Psoas muscle (tissue), 8 donors: ENCODE results near the gene SOX8. TPM values are rescaled to one million over a fixed set of nuclear protein-coding genes. Genes with fewer than 3 reads are reported as not detected.

Experiments
- ATAC-seq, 4 donors: fragments of 200-7000 bp; cut with Tn5 transposase; one replicate each; pipeline ENCODE4 v1.9.1; 2020; ENCODE audit warnings: moderate library complexity in 3 of 4, mild to moderate bottlenecking in 2 of 4
- DNase-seq, 2 donors: peaks; one replicate each; pipeline ENCODE4 v3.0.0-alpha.2; 2020
- H3K27ac ChIP-seq: fragments of 200-600 bp; one replicate; pipeline ENCODE4 v1.8.0; 2022
- H3K27me3 ChIP-seq, 3 donors: fragments of 200-600 bp in 1 of 3; one replicate each; pipeline versions ENCODE4 v1.6.1 to v1.8.0; 2013 to 2022; ENCODE audit warnings: low read length in 2 of 3, mild to moderate bottlenecking in 2 of 3, moderate library complexity in 1 of 3; ENCODE audit not compliant: insufficient read depth in 3 of 3
- H3K36me3 ChIP-seq, 2 donors: fragments of 200-600 bp in 1 of 2; one replicate each; pipeline versions ENCODE4 v1.6.1 to v1.8.0; 2013 to 2022; ENCODE audit warnings: low read depth in 1 of 2, mild to moderate bottlenecking in 1 of 2, moderate library complexity in 1 of 2; ENCODE audit not compliant: insufficient read depth in 1 of 2
- H3K4me1 ChIP-seq: fragments of 200-600 bp; one replicate; pipeline ENCODE4 v1.8.0; 2022
- H3K4me3 ChIP-seq: fragments of 200-600 bp; one replicate; pipeline ENCODE4 v1.8.0; 2022; ENCODE audit warnings: mild to moderate bottlenecking
- H3K9me3 ChIP-seq: fragments of 200-600 bp; one replicate; pipeline ENCODE4 v1.8.0; 2022
- WGBS, 3 donors: extraction: QIAGEN DNeasy Blood & Tissue Kit; methylation state at CpG; one replicate each; pipeline versions ENCODE4 v1.1.6 to v1.1.7; 2013; 5-methylcytosine and 5-hydroxymethylcytosine counted together
- intact Hi-C, 2 donors: fragments of 100-400 bp; cut with DNase I; formaldehyde crosslinking; loops; one replicate each; pipeline versions ENCODE4 v1.11.0 to v1.14.2; 2022
- polyA plus RNA-seq, 3 donors: library from polyadenylated mRNA; stranded (reverse); fragments of 200-250 nt; gene quantifications; one replicate each; pipeline ENCODE4 v1.2.3, GENCODE V29; 2013
- total RNA-seq, 4 donors: library from RNA; stranded (reverse); fragmentation: NEBNext Ultra II Directional in 2 of 4; extraction: Animal tissue kit (Norgen Biotek cat#: 25700) in 2 of 4; gene quantifications; one replicate each; pipeline versions ENCODE4 v1.2.1 to v1.2.4, GENCODE V29; 2021 to 2023
- TF ChIP-seq, protein P1 (sequence below): fragments of 200-600 bp; IDR thresholded peaks from one replicate; pipeline ENCODE4 v1.8.0; 2022; ENCODE audit warnings: antibody characterized with exemption
- donor health status: healthy with polysubstance abuse.
- donor health status: DM: no; HTN: no; CAD: no; lungs with moderate emphysema.
- donor health status: Bipolar disorder and iron deficiency.
- donor health status: healthy.
- donor health status: DM: yes; HTN: yes; CAD: no.
- donor health status: DM: no; HTN: no; CAD: no.
- donor health status: DM: no; HTN: no; CAD: no.
- donor health status: DM: yes; HTN: yes; CAD: no.

Gene SOX8
- total and polyA plus RNA-seq, 7 donors, result 0.45 to 5.0 (median 0.74) TPM

DNA sequence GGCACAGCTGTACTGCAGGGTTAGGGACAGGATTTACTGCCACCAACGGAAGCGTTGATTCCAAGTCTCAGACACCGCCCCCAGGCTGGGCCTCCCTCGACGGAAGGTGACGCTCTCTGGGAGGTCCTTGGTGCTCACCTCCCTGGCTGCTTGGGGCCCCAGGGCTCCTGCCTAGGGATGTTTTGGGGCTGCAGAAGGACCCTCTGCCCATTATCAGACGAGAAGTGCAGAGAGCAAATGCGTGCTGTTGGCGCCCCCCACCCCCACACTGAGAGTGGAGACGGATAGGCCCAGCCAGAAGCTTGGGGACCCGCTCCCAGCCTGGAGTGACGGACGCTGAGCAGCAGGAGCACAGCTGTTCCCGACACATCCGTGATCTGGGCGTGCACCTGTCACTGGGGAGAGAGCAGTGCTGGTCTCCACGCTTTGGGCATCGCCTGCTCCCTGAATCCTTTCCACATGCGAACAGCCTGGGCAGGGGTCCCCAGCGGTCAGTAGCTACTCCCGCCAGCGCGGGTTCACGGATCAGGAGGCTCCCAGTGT lies 5.1 kb upstream of the SOX8 start:
- intact Hi-C loops, result no loop called here
- Histone ChIP-seq H3K27ac (no peak overlapping the region), H3K36me3 (no peaks in the 10 kb centered on the region), H3K4me3 (no peak overlapping the region), H3K9me3 (no peaks in the 10 kb centered on the region), H3K27me3 (peaks cover 0 to 78% (median 27%) of the 10 kb centered on the region in 3 donors), H3K4me1 (peaks cover 6% of the 10 kb centered on the region)
- ATAC-seq (no peak), DNase-seq (no peak)
- TF ChIP-seq, protein P1, sequence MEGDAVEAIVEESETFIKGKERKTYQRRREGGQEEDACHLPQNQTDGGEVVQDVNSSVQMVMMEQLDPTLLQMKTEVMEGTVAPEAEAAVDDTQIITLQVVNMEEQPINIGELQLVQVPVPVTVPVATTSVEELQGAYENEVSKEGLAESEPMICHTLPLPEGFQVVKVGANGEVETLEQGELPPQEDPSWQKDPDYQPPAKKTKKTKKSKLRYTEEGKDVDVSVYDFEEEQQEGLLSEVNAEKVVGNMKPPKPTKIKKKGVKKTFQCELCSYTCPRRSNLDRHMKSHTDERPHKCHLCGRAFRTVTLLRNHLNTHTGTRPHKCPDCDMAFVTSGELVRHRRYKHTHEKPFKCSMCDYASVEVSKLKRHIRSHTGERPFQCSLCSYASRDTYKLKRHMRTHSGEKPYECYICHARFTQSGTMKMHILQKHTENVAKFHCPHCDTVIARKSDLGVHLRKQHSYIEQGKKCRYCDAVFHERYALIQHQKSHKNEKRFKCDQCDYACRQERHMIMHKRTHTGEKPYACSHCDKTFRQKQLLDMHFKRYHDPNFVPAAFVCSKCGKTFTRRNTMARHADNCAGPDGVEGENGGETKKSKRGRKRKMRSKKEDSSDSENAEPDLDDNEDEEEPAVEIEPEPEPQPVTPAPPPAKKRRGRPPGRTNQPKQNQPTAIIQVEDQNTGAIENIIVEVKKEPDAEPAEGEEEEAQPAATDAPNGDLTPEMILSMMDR, result no peak
- 35 to 67% (median 45%) methylated on average over 24 of the region's 24 CpGs for WGBS, 3 donors

DNA sequence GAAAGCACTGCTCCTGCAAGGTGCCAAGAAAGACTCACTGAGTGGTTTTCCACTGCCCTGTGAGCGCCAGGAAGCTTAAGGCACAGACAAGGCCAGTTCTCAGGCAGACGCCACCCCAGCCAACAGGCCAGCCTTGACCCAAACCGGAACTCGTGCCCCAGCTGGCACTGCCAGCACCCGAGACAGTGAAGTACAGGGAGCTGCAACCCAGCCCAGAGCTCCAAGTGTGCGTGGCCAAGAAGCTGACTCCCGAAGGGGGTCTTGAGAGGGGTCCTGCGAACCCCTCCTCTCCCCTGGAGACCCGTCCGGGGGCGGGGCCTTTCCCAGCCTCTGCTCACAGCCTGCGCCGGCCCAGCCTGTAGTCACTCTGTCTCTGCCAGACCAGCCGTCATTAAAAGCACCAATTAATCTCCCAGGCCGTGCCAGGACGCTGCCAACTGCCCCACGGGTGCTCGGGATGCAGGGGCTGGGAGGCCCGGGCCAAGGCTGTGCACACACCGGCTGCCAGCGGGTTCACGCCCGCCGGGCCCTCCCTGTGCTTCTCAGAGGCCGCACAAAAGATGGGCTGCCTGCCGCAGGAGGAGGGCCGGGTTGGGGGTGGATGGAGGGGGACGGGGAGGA lies 4.4 kb upstream of the SOX8 start:
- ATAC-seq, result no peak
- TF ChIP-seq, protein P1, result no peak
- WGBS, 3 donors, result 33 to 49% (median 38%) methylated on average over 24 to 28 of the region's 28 CpGs
- peak in 1 of 2 donors; percentile 59 for DNase-seq
- H3K27me3 ChIP-seq, result peaks cover 0 to 79% (median 31%) of the 10 kb centered on the region in 3 donors
- H3K4me3 ChIP-seq, result no peak overlapping the region
- no peaks in the 10 kb centered on the region for H3K36me3 ChIP-seq
- no peaks in the 10 kb centered on the region for H3K9me3 ChIP-seq
- H3K4me1 ChIP-seq, result peaks cover 8% of the 10 kb centered on the region
- intact Hi-C loops, result no loop called here
- H3K27ac ChIP-seq, result no peak overlapping the region

DNA sequence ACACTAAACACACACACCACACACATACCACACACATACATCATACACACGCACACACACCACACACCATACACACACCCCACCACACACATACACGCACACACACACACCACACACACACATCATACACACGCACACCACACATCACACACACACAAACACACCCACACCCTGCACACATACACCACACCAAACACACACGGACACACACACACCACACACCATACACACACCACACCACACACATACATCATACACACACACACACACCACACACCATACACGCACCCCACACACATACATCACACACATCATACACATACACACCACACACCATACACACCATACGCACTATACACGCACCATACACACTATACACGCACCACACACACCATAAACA lies 3.7 kb upstream of the SOX8 start:
- intact Hi-C loops, result no loop called here
- WGBS, 3 donors, result 58 to 79% (median 65%) methylated on average over 8 of the region's 8 CpGs
- no peak overlapping the region for H3K4me3 ChIP-seq
- DNase-seq (no peak), ATAC-seq (no peak)
- peaks cover 0 to 79% (median 35%) of the 10 kb centered on the region in 3 donors for H3K27me3 ChIP-seq
- no peak overlapping the region for H3K27ac ChIP-seq
- no peaks in the 10 kb centered on the region for H3K36me3 ChIP-seq
- no peaks in the 10 kb centered on the region for H3K9me3 ChIP-seq
- peaks cover 9% of the 10 kb centered on the region for H3K4me1 ChIP-seq
- TF ChIP-seq, protein P1, result no peak

DNA sequence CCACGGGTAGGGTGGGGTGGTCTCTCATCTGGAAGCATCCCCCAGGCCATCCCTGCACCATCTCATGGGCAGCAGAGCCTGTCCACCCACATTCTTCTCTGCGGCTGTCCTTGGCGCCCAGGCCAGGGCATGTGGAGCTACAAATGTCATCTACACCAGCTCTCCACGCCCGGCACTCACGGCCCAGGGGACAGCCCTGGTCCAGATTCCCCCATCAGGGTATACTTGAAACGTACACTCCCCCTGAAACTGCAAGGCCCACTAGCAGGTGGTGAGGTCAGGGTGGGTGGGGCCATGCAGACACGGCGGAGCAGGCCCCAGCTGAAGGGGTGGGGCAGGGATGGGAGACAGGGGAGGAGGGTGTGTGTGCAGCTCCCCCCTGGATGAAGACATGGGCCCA lies 3.2 kb upstream of the SOX8 start:
- H3K9me3 ChIP-seq, result no peaks in the 10 kb centered on the region
- no peak overlapping the region for H3K27ac ChIP-seq
- no peaks in the 10 kb centered on the region for H3K36me3 ChIP-seq
- DNase-seq, result no peak
- peaks cover 9% of the 10 kb centered on the region for H3K4me1 ChIP-seq
- H3K4me3 ChIP-seq, result no peak overlapping the region
- TF ChIP-seq, protein P1, result no peak
- peaks cover 0 to 79% (median 36%) of the 10 kb centered on the region in 3 donors for H3K27me3 ChIP-seq
- ATAC-seq, result no peak
- WGBS, 3 donors, result 49 to 77% (median 53%) methylated on average over 9 of the region's 9 CpGs
- intact Hi-C loops, result no loop called here
